Transverse colon (tissue), 3 donors: Measurements from ENCODE around the gene ZNF112.

ENCODE experiments used
- CTCF ChIP-seq, 5 experiments: fragments of 200-600 bp in 3 of 5; fragments of 450-650 bp in 2 of 5; sonication (generic) in 3 of 5; IDR thresholded peaks; 1 replicate in 2 of 5; 2 replicates in 3 of 5; pipeline ENCODE4 v1.5.1; 2016 to 2017; ENCODE audit warnings: antibody characterized with exemption in 5 of 5, inconsistent platforms in 3 of 5, mild to moderate bottlenecking in 2 of 5, moderate library complexity in 1 of 5
- EP300 ChIP-seq: sonication (generic); formaldehyde crosslinking; IDR thresholded peaks from one replicate; pipeline ENCODE4 v1.6.1; 2017; ENCODE audit warnings: antibody characterized with exemption, low read depth
- POLR2A ChIP-seq: fragments of 450-650 bp; IDR thresholded peaks from one replicate; pipeline ENCODE4 v1.6.1; 2016; ENCODE audit warnings: antibody characterized with exemption, mild to moderate bottlenecking, moderate library complexity

GRCh38 chr19:44282846-44283245, 73.6 kb downstream of the ZNF112 start:
- no peak for TF ChIP-seq POLR2A
- no peak for TF ChIP-seq EP300
- no peak for TF ChIP-seq CTCF (IDR thresholded peaks at IDR 0.05)
